NCI-H2081 treated with DMSO at 0.1 percent for 48 hours (cell line): ENCODE data around the gene IKZF3.
A peak's percentile ranks its signal among the peaks of the same experiment; 100 is the strongest.
"Not testable (repeated sequence)": the region's sequence is repeated elsewhere in the genome, so short reads cannot be mapped to it uniquely, and the experiment has no call there.

ENCODE experiments used
- DNase-seq: peaks from one replicate; lab custom pipeline; 2025; lab: John Stamatoyannopoulos, UW

The IKZF3 gene

DNA sequence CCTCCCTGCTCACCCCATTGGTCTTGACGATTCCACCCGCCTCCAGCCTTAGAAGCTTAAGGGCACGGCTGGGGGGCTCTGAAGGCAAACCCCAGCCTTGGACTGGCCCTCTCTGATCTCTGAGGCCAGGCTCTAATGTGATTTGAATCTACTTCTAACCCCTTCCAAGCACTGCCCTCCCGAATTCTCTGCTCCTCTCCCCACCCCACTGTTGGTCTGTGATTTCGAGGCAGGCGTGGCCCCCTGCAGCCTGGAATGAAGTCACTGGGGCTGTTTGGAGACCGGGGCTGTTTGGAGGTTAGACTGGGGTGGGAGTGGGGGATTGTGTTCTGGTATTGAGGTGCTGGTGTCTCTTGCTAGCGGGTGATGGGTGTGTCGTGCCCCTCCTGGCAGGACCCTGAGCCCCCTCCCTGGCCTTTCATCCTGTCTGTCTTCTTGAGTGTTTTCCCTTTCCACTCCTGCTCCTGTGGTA, 124.2 kb downstream of the IKZF3 start:
- no peak for DNase-seq

DNA sequence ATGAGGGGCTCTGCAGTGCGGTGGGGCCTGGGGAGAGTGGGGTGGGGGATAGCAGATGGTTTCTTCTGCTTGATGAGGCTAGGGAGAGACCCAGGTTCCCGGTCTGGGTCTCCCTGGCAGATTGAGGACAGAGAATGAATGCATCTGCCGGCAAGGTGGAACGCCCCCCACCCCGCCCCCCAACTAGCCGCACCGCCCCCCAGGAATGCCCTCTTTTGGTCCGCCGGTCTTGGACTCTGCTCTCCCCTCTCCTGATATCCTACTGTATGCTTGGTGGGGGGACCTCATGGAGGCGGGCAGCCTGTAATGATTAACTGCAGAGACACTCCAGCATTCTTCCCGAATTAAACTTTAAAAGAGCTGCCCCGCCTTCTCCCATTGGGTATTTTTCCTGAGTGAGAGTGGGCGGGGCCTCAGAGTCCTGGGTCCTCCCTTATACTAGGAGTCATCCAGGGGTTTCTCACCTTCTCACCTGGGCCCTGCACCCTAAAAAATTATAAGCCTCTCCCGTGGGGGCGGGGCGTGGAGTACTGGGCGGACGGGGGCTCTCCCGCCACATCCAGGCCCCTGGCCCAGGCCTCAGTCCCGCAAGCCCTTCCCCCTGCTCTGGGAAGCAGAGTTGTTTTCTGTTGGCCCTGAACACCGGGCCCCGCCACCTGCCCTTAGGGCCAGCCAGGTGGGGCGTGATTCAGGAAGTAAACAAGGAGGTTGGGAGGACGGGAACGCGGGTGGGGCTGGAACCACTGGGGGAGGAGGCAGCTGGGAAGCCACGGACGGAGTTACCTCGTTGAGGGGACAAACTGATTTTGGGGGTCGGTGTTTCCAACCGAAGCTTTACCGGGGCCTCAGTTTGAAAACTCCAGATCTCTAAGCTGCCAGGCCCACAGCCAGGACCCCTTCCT, 124.9 kb downstream of the IKZF3 start:
- DNase-seq: peak; percentile 27

DNA sequence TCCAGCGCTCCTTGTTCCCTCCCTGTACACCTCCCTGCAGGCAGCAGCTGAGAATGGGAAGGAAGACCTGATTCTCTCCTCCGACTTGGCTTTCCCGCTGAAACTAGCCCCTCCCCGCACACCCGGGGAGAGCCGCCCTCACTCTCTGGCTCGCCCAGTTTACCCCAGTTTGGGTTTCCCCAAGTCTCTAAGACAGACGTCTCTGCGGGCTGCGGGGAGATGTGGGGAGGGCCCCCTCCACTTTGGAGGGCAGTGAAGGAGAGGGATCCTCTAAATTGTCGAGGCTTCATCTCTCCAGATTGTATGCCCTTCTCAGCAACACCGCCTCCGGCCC, 125.6 kb downstream of the IKZF3 start:
- no peak for DNase-seq

DNA sequence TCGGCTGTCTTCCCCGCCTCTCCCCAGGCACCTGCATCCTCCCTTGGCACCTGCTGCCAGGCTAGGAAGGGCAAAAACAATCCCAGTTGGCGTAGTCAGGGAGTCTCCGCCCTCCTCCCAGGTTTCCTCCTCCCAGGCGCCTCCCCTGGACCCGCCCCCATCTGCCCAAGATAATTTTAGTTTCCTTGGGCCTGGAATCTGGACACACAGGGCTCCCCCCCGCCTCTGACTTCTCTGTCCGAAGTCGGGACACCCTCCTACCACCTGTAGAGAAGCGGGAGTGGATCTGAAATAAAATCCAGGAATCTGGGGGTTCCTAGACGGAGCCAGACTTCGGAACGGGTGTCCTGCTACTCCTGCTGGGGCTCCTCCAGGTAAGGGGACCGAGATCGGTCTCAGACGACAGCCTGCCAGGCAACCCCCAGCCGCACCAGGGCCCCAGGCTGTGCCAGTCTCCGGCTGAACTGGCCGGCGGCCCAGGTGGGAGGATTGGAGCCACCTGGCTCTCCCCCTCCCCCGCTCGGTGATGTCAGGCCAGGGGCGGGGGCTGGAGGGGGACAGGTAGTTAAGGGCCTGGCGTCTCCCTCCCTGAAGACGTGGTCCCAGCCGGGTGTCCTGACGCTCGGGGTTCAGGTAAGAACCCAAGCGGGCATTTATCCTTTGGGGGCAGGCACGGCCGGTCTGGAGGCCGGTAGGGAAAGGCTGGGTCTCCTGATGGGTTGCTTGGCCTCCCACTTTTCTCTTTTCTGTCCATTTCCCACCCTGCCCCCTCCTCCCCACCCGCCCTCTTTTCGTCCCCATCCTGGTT, 126.1 kb downstream of the IKZF3 start, which contains the start of gene GRB7:
TSS of gene GRB7 (plus strand) at position 179 of the 808 bp plus-strand sequence. CDS start 4,364 bp downstream, outside the sequence.
- peak; percentile 67 for DNase-seq

DNA sequence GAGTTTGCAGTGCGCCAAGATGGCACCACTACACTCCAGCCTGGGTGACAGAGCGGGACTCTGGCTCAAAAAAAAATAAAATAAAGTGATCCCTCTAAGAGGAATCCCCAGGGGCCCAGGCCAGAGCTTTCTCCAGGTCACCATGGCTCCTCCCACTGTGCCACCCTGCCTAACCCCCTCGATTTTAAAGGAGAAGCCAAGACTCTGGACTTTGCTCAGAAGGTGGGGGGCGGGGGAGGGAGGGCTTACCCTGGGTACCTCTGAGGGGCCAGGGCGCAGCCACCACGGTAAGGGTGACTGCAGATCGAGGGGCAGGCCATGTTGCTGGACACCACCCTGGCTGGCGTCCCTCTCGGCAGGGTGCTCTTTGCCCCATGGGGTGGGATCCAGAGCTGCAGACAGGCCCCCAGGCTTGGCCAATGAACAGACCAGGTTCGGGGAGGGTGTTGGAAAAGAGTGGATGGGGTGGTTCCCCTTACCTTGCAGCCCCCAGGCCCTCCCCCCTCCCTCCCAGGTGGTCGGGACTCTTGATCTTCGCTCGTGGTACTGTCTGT, 126.8 kb downstream of the IKZF3 start:
- DNase-seq: no peak

DNA sequence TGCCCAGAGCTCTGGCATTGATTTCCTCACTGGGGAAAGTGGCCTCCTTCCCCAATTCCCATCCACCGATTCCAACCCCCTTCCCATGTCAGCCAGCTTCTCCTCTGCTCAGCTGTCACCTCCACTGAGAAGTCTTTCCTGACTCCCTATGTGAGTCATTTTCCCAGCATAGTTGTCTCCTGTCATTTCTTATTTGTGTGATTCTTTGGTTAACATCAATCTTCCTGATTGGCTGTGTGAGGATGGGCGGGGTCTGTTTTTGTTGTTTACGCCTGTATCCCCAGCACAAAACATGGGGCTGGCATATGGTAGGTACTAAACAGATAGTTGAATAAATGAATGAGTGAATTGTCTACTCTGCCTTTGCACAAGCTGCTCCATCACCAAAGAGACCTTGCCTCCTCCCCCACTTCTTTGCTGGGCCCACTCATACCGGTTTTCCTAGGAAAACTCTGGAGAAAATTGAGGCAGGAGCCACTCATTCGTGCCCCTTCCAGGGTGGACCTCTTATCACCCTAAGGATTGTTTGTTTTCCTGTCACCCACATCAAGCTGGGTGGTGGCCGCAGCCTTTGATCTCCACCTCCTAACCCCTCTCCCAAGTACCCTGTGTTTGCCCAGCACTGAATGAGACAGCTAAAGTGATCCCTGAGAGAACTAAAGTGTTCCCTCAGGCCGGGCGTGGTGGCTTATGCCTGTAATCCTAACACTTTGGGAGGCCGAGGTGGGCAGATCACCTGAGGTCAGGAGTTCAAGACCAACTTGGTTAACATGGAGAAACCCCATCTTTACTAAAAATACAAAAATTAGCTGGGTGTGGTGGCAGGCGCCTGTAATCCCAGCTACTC, 127.6 kb downstream of the IKZF3 start:
- DNase-seq: no peak

DNA sequence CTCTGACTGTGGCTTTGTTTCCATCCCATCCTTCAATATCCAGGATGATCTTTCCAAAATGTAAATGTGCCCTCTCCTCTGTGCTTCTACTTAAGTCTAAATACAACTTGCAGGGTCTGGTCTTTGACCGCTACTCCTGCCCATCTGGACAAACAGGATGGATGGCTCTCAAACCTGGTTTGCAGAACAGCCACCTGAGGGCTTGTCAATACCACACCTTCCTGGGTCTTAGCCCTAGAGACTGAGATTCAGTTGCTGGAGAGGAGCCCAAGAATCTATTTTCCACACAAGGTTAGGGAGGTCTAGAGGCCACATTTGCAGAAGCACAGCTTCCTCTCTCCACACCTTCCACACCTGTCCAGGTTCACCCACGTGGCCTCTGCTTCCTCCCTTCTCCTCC, 128.2 kb downstream of the IKZF3 start:
- DNase-seq: no peak

DNA sequence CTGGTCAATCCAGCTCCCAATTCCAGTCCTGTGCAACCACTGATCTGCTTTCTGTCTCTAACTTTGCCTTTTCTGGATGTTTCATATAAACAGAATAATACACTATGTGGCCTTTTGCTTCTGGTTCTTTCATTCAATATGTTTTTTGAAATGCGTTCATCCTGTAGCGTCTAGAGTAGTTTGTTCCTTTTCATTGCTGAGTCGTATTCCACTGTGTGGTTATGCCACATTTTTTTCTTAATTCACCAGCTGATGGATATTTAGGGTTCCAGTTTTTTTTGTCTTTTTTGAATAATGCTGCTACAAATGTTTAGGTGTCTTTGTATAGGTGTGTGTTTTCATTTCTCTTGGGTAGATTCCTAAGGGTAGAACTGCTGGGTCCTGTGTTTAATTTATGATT, 131.5 kb downstream of the IKZF3 start:
- no peak for DNase-seq

DNA sequence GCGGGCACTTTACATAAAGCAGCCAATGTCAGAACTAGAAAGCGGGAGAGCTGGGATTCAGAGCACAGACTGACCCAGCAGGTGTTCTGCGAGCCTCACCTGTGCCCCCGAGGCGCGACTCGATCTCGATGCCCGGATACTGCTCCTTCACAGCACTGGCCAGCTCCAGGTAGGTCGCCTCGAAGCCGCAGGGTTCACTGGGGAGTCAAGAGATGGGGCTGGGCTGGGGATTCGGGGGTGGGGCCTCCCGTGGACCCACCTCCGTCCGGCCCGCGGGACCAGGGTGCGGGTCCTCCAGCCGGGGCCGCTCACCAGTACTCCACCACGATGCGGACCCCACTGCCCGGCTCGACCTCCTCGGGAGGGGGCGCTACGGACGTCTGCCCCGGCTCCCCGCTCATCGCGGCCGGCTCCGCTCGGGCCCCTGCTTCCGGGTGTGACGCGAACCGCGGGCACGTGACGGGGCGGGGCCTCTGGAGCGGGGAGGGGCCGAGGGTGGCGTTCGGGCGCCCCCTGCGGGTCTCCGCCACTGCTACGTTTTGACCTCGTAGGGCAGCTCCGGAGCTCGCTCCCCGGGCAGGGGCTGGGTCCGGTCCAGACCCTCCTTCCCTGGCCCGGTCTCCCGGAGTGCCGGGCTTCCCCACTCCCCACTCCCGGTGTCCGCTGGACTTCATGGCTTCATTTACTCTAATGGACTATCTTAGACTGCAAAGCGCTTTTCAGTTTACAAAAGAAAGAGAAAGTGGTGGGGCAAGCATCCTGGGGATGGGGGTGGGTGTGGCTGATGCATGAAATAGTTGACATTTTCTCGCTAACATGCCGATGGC, 133.8 kb downstream of the IKZF3 start, which contains the start of gene MIEN1:
TSS of gene MIEN1 (minus strand) at position 438 of the 827 bp plus-strand sequence. CDS start at position 401, 37 bp downstream.
- peak; percentile 58 for DNase-seq

DNA sequence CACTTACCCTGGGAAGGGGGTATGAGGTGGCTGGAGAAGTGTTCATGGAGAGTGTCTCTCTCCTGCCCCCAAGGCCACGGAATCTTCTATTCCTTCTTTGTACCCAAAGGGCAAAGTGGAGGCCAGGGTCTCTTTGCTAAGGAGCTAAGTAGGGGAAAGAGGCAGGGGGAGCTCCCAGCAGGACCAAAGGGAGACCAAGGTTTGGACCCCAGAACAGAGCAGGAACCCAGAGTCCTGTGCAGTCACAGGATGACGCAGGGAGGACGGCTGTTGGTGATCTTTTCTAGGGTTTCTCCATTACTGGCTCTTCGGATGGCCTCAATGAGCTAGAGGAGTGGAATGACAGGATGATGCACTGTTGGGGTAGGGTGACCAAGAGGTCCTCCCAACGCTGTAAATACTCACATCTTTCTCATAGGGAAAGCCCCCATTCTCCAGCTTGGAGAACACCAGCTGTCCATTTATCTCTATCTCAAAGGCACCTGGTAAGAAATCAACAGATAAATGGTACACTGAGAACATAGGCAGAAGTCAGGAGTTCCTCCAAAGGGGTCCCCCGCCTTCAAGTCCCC, 134.7 kb downstream of the IKZF3 start:
- DNase-seq: no peak

DNA sequence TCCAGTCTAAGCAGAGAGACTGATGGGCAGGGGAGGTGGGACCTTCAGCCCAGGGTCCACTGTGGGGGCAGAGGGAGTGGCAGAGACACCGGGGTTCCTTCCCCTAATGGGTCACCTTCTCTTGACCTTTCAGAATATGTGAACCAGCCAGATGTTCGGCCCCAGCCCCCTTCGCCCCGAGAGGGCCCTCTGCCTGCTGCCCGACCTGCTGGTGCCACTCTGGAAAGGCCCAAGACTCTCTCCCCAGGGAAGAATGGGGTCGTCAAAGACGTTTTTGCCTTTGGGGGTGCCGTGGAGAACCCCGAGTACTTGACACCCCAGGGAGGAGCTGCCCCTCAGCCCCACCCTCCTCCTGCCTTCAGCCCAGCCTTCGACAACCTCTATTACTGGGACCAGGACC, 136.6 kb downstream of the IKZF3 start:
- no peak for DNase-seq

DNA sequence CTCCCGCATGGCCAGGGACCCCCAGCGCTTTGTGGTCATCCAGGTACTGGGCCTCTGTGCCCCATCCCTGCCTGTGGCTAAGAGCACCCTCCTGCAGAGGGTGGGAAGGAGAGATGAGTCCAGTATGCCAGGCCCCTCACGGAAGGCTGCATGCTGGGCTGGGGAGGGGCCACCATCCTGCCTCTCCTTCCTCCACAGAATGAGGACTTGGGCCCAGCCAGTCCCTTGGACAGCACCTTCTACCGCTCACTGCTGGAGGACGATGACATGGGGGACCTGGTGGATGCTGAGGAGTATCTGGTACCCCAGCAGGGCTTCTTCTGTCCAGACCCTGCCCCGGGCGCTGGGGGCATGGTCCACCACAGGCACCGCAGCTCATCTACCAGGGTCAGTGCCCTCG, 137.5 kb downstream of the IKZF3 start:
- no peak for DNase-seq

DNA sequence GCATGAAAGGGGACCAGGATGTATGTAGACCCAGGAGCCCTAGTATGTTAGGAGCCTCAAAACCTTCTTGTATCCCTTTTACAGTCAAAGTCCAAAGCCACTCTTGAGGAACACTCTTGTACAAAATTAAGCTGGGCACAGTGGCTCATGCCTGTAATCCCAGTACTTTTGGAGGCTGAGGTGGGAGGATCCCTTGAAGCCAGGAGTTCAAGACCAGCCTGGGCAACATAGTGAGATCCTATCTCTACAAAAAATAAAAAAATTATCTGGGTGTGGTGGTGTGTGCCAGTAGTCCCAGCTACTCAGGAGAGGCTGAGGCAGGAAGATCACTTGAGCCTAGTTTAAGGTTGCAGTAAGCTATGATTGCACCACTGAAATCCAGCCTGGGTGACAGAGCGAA, 138.2 kb downstream of the IKZF3 start:
- not testable (repeated sequence) for DNase-seq

DNA sequence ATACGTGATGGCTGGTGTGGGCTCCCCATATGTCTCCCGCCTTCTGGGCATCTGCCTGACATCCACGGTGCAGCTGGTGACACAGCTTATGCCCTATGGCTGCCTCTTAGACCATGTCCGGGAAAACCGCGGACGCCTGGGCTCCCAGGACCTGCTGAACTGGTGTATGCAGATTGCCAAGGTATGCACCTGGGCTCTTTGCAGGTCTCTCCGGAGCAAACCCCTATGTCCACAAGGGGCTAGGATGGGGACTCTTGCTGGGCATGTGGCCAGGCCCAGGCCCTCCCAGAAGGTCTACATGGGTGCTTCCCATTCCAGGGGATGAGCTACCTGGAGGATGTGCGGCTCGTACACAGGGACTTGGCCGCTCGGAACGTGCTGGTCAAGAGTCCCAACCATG, 139.4 kb downstream of the IKZF3 start:
- DNase-seq: no peak

DNA sequence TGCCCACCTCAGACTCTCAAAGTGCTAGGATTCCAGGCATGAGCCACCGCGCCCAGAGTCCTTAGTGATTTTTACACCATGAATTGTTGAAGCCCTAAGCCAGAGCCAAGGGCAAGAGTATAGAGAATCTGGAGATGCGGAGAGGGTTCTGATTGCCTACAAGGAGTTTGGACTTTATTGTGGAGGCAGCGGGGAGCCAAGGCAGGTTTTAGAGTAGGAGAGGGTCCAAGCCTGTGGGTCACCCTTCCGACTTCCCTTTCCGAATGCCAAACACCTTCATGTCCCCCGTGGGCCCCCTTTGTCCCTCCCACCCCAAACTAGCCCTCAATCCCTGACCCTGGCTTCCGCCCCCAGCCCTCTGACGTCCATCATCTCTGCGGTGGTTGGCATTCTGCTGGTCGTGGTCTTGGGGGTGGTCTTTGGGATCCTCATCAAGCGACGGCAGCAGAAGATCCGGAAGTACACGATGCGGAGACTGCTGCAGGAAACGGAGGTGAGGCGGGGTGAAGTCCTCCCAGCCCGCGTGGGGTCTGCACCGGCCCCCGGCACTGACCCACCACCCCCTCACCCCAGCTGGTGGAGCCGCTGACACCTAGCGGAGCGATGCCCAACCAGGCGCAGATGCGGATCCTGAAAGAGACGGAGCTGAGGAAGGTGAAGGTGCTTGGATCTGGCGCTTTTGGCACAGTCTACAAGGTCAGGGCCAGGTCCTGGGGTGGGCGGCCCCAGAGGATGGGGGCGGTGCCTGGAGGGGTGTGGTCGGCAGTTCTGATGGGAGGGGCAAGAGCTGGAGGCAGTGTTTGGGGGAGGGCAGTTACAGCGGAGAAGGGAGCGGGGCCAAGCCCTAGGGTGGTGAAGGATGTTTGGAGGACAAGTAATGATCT, 140.9 kb downstream of the IKZF3 start:
- no peak for DNase-seq

DNA sequence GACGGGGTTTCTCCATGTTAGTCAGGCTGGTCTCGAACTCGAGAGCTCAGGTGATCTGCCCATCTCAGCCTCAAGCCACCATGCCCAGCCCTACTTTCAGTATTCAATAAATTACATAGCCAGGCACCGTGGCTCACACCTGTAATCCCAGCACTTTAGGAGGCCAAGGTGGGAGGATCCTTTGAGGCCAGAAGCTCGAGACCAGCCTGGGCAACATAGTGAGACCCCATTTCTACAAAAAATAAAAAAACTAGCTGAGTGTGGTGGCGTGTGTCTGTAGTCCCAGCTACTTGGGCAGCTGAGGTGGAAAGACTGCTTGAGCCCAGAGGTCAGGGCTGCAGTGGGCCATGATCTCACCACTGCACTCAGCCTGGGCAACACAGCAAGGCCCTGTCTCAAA, 142.0 kb downstream of the IKZF3 start:
- DNase-seq: no peak

DNA sequence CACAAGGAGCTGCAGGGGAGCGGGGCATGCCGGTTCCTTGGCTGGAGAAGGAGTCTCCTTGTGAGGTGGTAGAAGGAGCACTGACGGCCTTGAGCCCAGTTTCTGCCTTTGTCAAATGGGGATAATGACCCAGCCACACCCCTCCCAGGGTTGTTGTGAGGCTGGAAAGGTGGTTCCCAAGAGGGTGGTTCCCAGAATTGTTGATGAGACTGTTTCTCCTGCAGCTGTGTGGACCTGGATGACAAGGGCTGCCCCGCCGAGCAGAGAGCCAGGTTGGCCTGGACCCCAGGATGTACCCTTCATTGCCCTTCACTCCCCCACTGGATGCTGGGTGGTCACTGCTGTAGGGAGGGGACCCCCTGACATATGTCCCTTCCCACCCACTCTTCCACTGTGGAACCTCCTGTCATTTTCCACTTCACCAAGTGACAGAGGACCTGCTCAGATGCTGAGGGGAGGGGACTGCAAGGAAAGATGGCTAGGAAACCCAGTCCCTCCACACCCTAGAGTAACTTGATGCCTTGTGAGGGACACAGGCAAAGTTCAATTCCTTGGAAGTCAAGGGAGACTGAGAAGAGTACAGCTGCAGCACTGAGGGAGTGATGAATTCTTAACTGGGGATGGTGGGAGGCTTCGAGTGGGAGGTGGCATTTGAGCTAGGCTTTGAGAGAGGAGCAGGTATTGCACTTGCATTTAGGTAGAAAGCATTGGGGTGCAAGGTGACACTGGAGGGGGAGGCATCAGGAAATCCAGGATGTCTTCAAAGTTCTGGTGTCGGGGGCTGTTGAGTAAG, 144.4 kb downstream of the IKZF3 start:
- no peak for DNase-seq

DNA sequence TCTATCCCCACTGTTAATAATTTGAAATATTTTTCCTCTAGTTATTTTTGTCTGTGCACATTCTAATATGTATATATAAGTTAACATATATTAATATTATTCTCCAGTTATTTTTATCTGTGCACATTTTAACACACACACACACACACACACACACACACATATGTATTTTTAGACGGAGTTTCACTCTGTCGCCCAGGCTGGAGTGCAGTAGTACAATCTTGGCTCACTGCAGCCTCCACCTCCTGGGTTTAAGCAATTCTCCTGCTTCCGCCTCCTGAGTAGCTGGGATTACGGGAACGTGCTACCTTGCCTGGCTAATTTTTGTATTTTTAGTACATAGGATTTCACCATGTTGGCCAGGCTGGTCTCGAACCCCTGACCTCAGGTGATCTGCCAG, 146.5 kb downstream of the IKZF3 start:
- DNase-seq: no peak
